H9 (cell line): ENCODE results near the gene ALDH1L1. TPM values are rescaled to one million over a fixed set of nuclear protein-coding genes. Genes with fewer than 3 reads are reported as not detected.

Experiments used
- DNase-seq: peaks from one replicate; pipeline ENCODE4 v3.0.0-alpha.2; 2017
- H2AFZ ChIP-seq: one replicate; pipeline ENCODE4 v1.6.1; 2013; ENCODE audit warnings: mild to moderate bottlenecking, low read length, control low read depth, moderate library complexity
- H2AK5ac ChIP-seq: 2 replicates; pipeline ENCODE4 v1.6.1; 2013; ENCODE audit warnings: low read length, control low read depth, mixed read lengths; ENCODE audit not compliant: insufficient read length
- H2BK120ac ChIP-seq: one replicate; pipeline ENCODE4 v1.6.1; 2013; ENCODE audit warnings: low read depth, mild to moderate bottlenecking, low read length, control low read depth, inconsistent platforms; ENCODE audit not compliant: poor library complexity, severe bottlenecking
- H2BK12ac ChIP-seq: 2 replicates; pipeline ENCODE4 v1.6.1; 2013; ENCODE audit warnings: low read length, control low read depth, mixed read lengths, low read depth; ENCODE audit not compliant: insufficient read length
- H2BK15ac ChIP-seq: 2 replicates; pipeline ENCODE4 v1.6.1; 2013; ENCODE audit warnings: low read depth, low read length, control low read depth
- H2BK20ac ChIP-seq: one replicate; pipeline ENCODE4 v1.6.1; 2013; ENCODE audit warnings: low read depth, mild to moderate bottlenecking, low read length, control low read depth, inconsistent platforms; ENCODE audit not compliant: poor library complexity, severe bottlenecking
- H2BK5ac ChIP-seq: 2 replicates; pipeline ENCODE4 v1.6.1; 2013; ENCODE audit warnings: low read length, control low read depth, mixed read lengths; ENCODE audit not compliant: insufficient read length
- H3K14ac ChIP-seq: 2 replicates; pipeline ENCODE4 v1.6.1; 2013; ENCODE audit warnings: low read length, control low read depth; ENCODE audit not compliant: insufficient read depth
- H3K18ac ChIP-seq: 2 replicates; pipeline ENCODE4 v1.6.1; 2013; ENCODE audit warnings: low read depth, mild to moderate bottlenecking, mixed read lengths, low read length, control low read depth; ENCODE audit not compliant: insufficient read length
- H3K23ac ChIP-seq: 2 replicates; pipeline ENCODE4 v1.6.1; 2013; ENCODE audit warnings: low read length, control low read depth, mixed read lengths, low read depth; ENCODE audit not compliant: insufficient read length
- H3K23me2 ChIP-seq: 2 replicates; pipeline ENCODE4 v1.6.1; 2013; ENCODE audit warnings: low read depth, mild to moderate bottlenecking, mixed read lengths, low read length, control low read depth; ENCODE audit not compliant: insufficient read length, poor library complexity, severe bottlenecking
- H3K27ac ChIP-seq: 2 replicates; pipeline ENCODE4 v1.5.1; 2013; ENCODE audit warnings: low read length, control low read depth, mixed read lengths, low read depth; ENCODE audit not compliant: insufficient read length
- H3K27me3 ChIP-seq: 2 replicates; pipeline ENCODE4 v1.6.1; 2013; ENCODE audit warnings: low read length, control low read depth, inconsistent platforms; ENCODE audit not compliant: insufficient read depth
- H3K4ac ChIP-seq: 2 replicates; pipeline ENCODE4 v1.6.1; 2013; ENCODE audit warnings: low read depth, mild to moderate bottlenecking, control low read depth, inconsistent platforms, low read length, moderate library complexity
- H3K4me1 ChIP-seq: 2 replicates; pipeline ENCODE4 v1.6.1; 2013; ENCODE audit warnings: low read length, control low read depth, inconsistent platforms; ENCODE audit not compliant: insufficient read depth
- H3K4me2 ChIP-seq: 2 replicates; pipeline ENCODE4 v1.6.1; 2013; ENCODE audit warnings: low read length, control low read depth, mixed read lengths; ENCODE audit not compliant: insufficient read length, insufficient read depth
- H3K56ac ChIP-seq: 2 replicates; pipeline ENCODE4 v1.6.1; 2013; ENCODE audit warnings: low read depth, mild to moderate bottlenecking, mixed read lengths, low read length, control low read depth; ENCODE audit not compliant: insufficient read length
- H3K79me1 ChIP-seq: 2 replicates; pipeline ENCODE4 v1.6.1; 2013; ENCODE audit warnings: low read depth, mild to moderate bottlenecking, moderate library complexity, low read length, control low read depth, inconsistent platforms; ENCODE audit not compliant: insufficient read depth, poor library complexity, severe bottlenecking
- H3K79me2 ChIP-seq: 2 replicates; pipeline ENCODE4 v1.6.1; 2013; ENCODE audit warnings: low read length, control low read depth, inconsistent platforms; ENCODE audit not compliant: insufficient read depth
- H3K9ac ChIP-seq: 2 replicates; pipeline ENCODE4 v1.6.1; 2013; ENCODE audit warnings: low read length, control low read depth, mixed read lengths; ENCODE audit not compliant: insufficient read length; ENCODE audit errors: extremely low read depth
- H3K9me3 ChIP-seq: one replicate; pipeline ENCODE4 v1.6.1; 2013; ENCODE audit warnings: low read depth, low read length, inconsistent platforms; ENCODE audit not compliant: control insufficient read depth
- H3T11ph ChIP-seq: one replicate; pipeline ENCODE4 v1.6.1; 2013; ENCODE audit warnings: mild to moderate bottlenecking, low read length, control low read depth, inconsistent platforms
- H4K20me1 ChIP-seq: one replicate; pipeline ENCODE4 v1.6.1; 2013; ENCODE audit not compliant: control insufficient read depth, insufficient read length, insufficient read depth
- H4K5ac ChIP-seq: 2 replicates; pipeline ENCODE4 v1.6.1; 2013; ENCODE audit warnings: low read depth, mild to moderate bottlenecking, mixed read lengths, low read length, control low read depth; ENCODE audit not compliant: insufficient read length
- H4K8ac ChIP-seq: replicated peaks from 2 replicates; pipeline ENCODE4 v1.6.1; 2013; ENCODE audit warnings: low read length, control low read depth, mixed read lengths, low read depth; ENCODE audit not compliant: insufficient read length
- H4K91ac ChIP-seq: 2 replicates; pipeline ENCODE4 v1.6.1; 2013; ENCODE audit warnings: low read depth, mild to moderate bottlenecking, moderate library complexity, mixed read lengths, low read length, control low read depth; ENCODE audit not compliant: insufficient read length
- H3K27ac Mint-ChIP-seq, 3 experiments: 2 replicates in 2 of 3; 3 replicates in 1 of 3; pipeline ENCODE4 v1.8.0; 2020 to 2021; ENCODE audit warnings: mixed read lengths in 3 of 3, mild to moderate bottlenecking in 1 of 3, moderate library complexity in 1 of 3
- H3K27me3 Mint-ChIP-seq: 2 replicates; pipeline ENCODE4 v1.8.0; 2021; ENCODE audit warnings: low read depth, mild to moderate bottlenecking, moderate library complexity, mixed read lengths
- H3K36me3 Mint-ChIP-seq, 3 experiments: 2 replicates in 2 of 3; 3 replicates in 1 of 3; pipeline ENCODE4 v1.8.0; 2020 to 2021; ENCODE audit warnings: low read depth in 3 of 3, mixed read lengths in 3 of 3; ENCODE audit not compliant: insufficient read depth in 1 of 3
- H3K4me1 Mint-ChIP-seq, 2 experiments: 2 replicates each; pipeline ENCODE4 v1.8.0; 2020; ENCODE audit warnings: mixed read lengths in 2 of 2
- H3K4me3 Mint-ChIP-seq, 2 experiments: 2 replicates in 1 of 2; 3 replicates in 1 of 2; pipeline ENCODE4 v1.8.0; 2020 to 2021; ENCODE audit warnings: mild to moderate bottlenecking in 2 of 2, mixed read lengths in 2 of 2, moderate library complexity in 1 of 2
- H3K9me3 Mint-ChIP-seq, 2 experiments: 2 replicates in 1 of 2; 3 replicates in 1 of 2; pipeline ENCODE4 v1.8.0; 2020; ENCODE audit warnings: mild to moderate bottlenecking in 2 of 2, mixed read lengths in 2 of 2, moderate library complexity in 1 of 2
- CTCF ChIP-seq: fragments of 200-600 bp; sonication (generic); conservative IDR thresholded peaks from 3 replicates; pipeline ENCODE4 v1.8.0; 2021; ENCODE audit warnings: antibody characterized with exemption, mild to moderate bottlenecking
- WGBS: extraction: QIAGEN DNeasy Blood & Tissue Kit; methylation state at CpG from one replicate; pipeline ENCODE4 v1.1.7; 2013; ENCODE audit warnings: missing lambda C conversion rate, low lambda C conversion rate, mixed read lengths; ENCODE audit not compliant: insufficient read length; ENCODE audit errors: extremely low coverage; 5-methylcytosine and 5-hydroxymethylcytosine counted together
- total RNA-seq: library from RNA; stranded (reverse); gene quantifications from 2 replicates; pipeline ENCODE4 v1.2.1, GENCODE V29; 2021

Gene ALDH1L1
- total RNA-seq, 1 experiment from 2014 or later: 0.90 TPM

- no peak overlapping the region for H3K9ac ChIP-seq
- H2BK15ac ChIP-seq: no peak overlapping the region
- no peak overlapping the region for H2BK12ac ChIP-seq
- no peaks in the 10 kb centered on the region for H3K4me1 ChIP-seq
- no peak overlapping the region for H2BK20ac ChIP-seq
- no peak overlapping the region for H2AK5ac ChIP-seq
- no peak overlapping the region for H3T11ph ChIP-seq
- H3K79me2 ChIP-seq: no peaks in the 10 kb centered on the region
- Mint-ChIP-seq H3K27me3 (no peaks in the 10 kb centered on the region), H3K27ac (no peak overlapping the region), H3K36me3 (peaks cover 0 to 8% (median 5%) of the 10 kb centered on the region in 3 experiments; a peak in 5 of 7 replicates), H3K4me3 (no peak overlapping the region), H3K9me3 (no peaks in the 10 kb centered on the region), H3K4me1 (peaks cover 0 to 19% of the 10 kb centered on the region in 2 experiments; a peak in 3 of 4 replicates)
- no peaks in the 10 kb centered on the region for H3K9me3 ChIP-seq
- no peak overlapping the region for H3K56ac ChIP-seq
- no peaks in the 10 kb centered on the region for H3K23me2 ChIP-seq
- no peak overlapping the region for H3K23ac ChIP-seq
- no peaks in the 10 kb centered on the region for H3K79me1 ChIP-seq
- no CpG with 5 or more reads among the region's 3 CpGs for WGBS
- H4K91ac ChIP-seq: no peak overlapping the region
- H3K14ac ChIP-seq: no peak overlapping the region
- H2BK5ac ChIP-seq: no peak overlapping the region
- H2BK120ac ChIP-seq: no peak overlapping the region
- no peak overlapping the region for H2AFZ ChIP-seq
- no peaks in the 10 kb centered on the region for H4K20me1 ChIP-seq
- no peak overlapping the region for H3K18ac ChIP-seq
- no peak overlapping the region for H3K27ac ChIP-seq
- no peaks in the 10 kb centered on the region; the same call in 1 of the 2 replicates for H3K27me3 ChIP-seq
- TF ChIP-seq CTCF: no peak
- no peak overlapping the region for H3K4ac ChIP-seq
- no peak overlapping the region for H4K5ac ChIP-seq
- no peak overlapping the region for H3K4me2 ChIP-seq
- no peak for DNase-seq
- H4K8ac ChIP-seq: no peak overlapping the region
These were observed 114.5 kb downstream of the ALDH1L1 start for GRCh38 chr3:126065876-126066275.
